ENCODE data around the gene ITGAL.

- TF ChIP-seq EP300 (IDR thresholded peaks at IDR 0.05; ENCODE audit: borderline replicate concordance in 1 of 2, low read depth in 2 of 2, low read length in 2 of 2) = no peak
- TF ChIP-seq, protein P1, sequence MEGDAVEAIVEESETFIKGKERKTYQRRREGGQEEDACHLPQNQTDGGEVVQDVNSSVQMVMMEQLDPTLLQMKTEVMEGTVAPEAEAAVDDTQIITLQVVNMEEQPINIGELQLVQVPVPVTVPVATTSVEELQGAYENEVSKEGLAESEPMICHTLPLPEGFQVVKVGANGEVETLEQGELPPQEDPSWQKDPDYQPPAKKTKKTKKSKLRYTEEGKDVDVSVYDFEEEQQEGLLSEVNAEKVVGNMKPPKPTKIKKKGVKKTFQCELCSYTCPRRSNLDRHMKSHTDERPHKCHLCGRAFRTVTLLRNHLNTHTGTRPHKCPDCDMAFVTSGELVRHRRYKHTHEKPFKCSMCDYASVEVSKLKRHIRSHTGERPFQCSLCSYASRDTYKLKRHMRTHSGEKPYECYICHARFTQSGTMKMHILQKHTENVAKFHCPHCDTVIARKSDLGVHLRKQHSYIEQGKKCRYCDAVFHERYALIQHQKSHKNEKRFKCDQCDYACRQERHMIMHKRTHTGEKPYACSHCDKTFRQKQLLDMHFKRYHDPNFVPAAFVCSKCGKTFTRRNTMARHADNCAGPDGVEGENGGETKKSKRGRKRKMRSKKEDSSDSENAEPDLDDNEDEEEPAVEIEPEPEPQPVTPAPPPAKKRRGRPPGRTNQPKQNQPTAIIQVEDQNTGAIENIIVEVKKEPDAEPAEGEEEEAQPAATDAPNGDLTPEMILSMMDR (IDR thresholded peaks at IDR 0.05; ENCODE audit: control extremely low read depth in 1 of 3, insufficient read depth in 1 of 3, low read depth in 1 of 3, low read length in 3 of 3) = no peak
Observed at GRCh38 chr16:30532285-30533145, 60.0 kb downstream of the ITGAL start.
